VCaP (cell line): ENCODE results near the gene PTP4A1.

Experiments
- H3K27ac ChIP-seq: fragments of 450-650 bp; 2 replicates; pipeline ENCODE4 v1.5.1; 2017
- CTCF ChIP-seq: fragments of 450-650 bp; conservative IDR thresholded peaks from 2 replicates; pipeline ENCODE4 v1.5.1; 2017; ENCODE audit warnings: mild to moderate bottlenecking, moderate library complexity

The PTP4A1 gene

GRCh38 chr6:63543001-63543400 lies 29.3 kb upstream of the PTP4A1 start:
- TF ChIP-seq CTCF: no peak
- no peak overlapping the region for H3K27ac ChIP-seq

- no peak overlapping the region for H3K27ac ChIP-seq
- no peak for TF ChIP-seq CTCF
These were observed 28.3 kb upstream of the PTP4A1 start for GRCh38 chr6:63543982-63544381.

- TF ChIP-seq CTCF: no peak
- H3K27ac ChIP-seq: no peak overlapping the region
These were observed 26.0 kb upstream of the PTP4A1 start for GRCh38 chr6:63546236-63546635.

- H3K27ac ChIP-seq: no peak overlapping the region
- no peak for TF ChIP-seq CTCF
These were observed 25.6 kb upstream of the PTP4A1 start for GRCh38 chr6:63546697-63547096.

- no peak for TF ChIP-seq CTCF
- H3K27ac ChIP-seq: no peak overlapping the region
These were observed 23.2 kb upstream of the PTP4A1 start for GRCh38 chr6:63549076-63549475.

- H3K27ac ChIP-seq: no peak overlapping the region
- TF ChIP-seq CTCF: no peak
These were observed 19.1 kb upstream of the PTP4A1 start for GRCh38 chr6:63553208-63553607.

- TF ChIP-seq CTCF: no peak
- H3K27ac ChIP-seq: no peak overlapping the region
These were observed 18.4 kb upstream of the PTP4A1 start for GRCh38 chr6:63553900-63554299.

- TF ChIP-seq CTCF: no peak
- no peak overlapping the region for H3K27ac ChIP-seq
These were observed 17.5 kb upstream of the PTP4A1 start for GRCh38 chr6:63554782-63555181.
